Measurements from ENCODE around the gene C19orf85. TPM values are rescaled to one million over a fixed set of nuclear protein-coding genes. Genes with fewer than 3 reads are reported as not detected.

Gene C19orf85
- total RNA-seq, 4 donors from 2014 or later = not detected

- H3K4me3 ChIP-seq = no peak overlapping the region
- H3K9me3 ChIP-seq = no peaks in the 10 kb centered on the region
- TF ChIP-seq POLR2A (IDR thresholded peaks at IDR 0.05) = no peak
- TF ChIP-seq, protein P1, sequence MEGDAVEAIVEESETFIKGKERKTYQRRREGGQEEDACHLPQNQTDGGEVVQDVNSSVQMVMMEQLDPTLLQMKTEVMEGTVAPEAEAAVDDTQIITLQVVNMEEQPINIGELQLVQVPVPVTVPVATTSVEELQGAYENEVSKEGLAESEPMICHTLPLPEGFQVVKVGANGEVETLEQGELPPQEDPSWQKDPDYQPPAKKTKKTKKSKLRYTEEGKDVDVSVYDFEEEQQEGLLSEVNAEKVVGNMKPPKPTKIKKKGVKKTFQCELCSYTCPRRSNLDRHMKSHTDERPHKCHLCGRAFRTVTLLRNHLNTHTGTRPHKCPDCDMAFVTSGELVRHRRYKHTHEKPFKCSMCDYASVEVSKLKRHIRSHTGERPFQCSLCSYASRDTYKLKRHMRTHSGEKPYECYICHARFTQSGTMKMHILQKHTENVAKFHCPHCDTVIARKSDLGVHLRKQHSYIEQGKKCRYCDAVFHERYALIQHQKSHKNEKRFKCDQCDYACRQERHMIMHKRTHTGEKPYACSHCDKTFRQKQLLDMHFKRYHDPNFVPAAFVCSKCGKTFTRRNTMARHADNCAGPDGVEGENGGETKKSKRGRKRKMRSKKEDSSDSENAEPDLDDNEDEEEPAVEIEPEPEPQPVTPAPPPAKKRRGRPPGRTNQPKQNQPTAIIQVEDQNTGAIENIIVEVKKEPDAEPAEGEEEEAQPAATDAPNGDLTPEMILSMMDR (IDR thresholded peaks at IDR 0.05) = no peak
- H3K4me1 ChIP-seq = no peaks in the 10 kb centered on the region
- H3K36me3 ChIP-seq = no peaks in the 10 kb centered on the region
- DNase-seq = no peak
- no peak overlapping the region for H3K27ac ChIP-seq
- peaks cover 0 to 21% of the 10 kb centered on the region in 2 donors for H3K27me3 ChIP-seq
Measured at GRCh38 chr19:55434356-55434919, 30.1 kb downstream of the C19orf85 start.

GRCh38 chr19:55433292-55433691 lies 31.3 kb downstream of the C19orf85 start:
- H3K27me3 ChIP-seq = peaks cover 0 to 21% of the 10 kb centered on the region in 2 donors
- TF ChIP-seq, protein P1 (IDR thresholded peaks at IDR 0.05) = no peak
- TF ChIP-seq POLR2A (IDR thresholded peaks at IDR 0.05) = no peak
- no peak overlapping the region for H3K27ac ChIP-seq
- H3K4me1 ChIP-seq = no peaks in the 10 kb centered on the region
- H3K36me3 ChIP-seq = no peaks in the 10 kb centered on the region
- no peak for DNase-seq
- no peak overlapping the region for H3K4me3 ChIP-seq
- no peaks in the 10 kb centered on the region for H3K9me3 ChIP-seq

- Histone ChIP-seq H3K36me3 (no peaks in the 10 kb centered on the region), H3K27ac (no peak overlapping the region), H3K4me1 (no peaks in the 10 kb centered on the region), H3K4me3 (no peak overlapping the region), H3K9me3 (no peaks in the 10 kb centered on the region), H3K27me3 (peaks cover 0 to 13% of the 10 kb centered on the region in 2 donors)
- DNase-seq = no peak
- TF ChIP-seq, protein P1 (IDR thresholded peaks at IDR 0.05) = no peak
- no peak for TF ChIP-seq POLR2A (IDR thresholded peaks at IDR 0.05)
Measured at GRCh38 chr19:55432241-55432959, 32.2 kb downstream of the C19orf85 start.

DNA sequence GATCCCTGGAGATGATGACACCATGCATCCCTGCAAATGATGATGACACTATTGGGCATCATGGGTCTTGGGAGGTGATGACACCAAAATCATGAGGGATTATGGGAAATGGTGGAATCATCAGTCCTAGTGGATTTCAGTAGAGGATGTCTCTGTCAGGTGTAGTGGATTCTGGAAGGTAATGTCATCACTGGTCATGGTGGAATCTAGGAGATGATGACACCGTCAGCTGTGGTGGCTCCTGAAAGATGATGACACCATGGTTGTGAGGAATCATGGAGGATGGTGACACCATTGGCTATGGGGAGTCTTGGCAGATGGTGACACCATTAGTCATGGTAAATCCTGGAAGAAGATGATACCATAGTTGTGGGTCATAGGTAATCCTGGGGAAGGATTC lies 33.4 kb downstream of the C19orf85 start:
- no peak overlapping the region for H3K4me3 ChIP-seq
- no peaks in the 10 kb centered on the region for H3K36me3 ChIP-seq
- peaks cover 0 to 11% of the 10 kb centered on the region in 2 donors for H3K27me3 ChIP-seq
- no peaks in the 10 kb centered on the region for H3K9me3 ChIP-seq
- no peak for DNase-seq
- H3K27ac ChIP-seq = no peak overlapping the region
- no peak for TF ChIP-seq POLR2A (IDR thresholded peaks at IDR 0.05)
- TF ChIP-seq, protein P1 (IDR thresholded peaks at IDR 0.05) = no peak
- no peaks in the 10 kb centered on the region for H3K4me1 ChIP-seq

DNA sequence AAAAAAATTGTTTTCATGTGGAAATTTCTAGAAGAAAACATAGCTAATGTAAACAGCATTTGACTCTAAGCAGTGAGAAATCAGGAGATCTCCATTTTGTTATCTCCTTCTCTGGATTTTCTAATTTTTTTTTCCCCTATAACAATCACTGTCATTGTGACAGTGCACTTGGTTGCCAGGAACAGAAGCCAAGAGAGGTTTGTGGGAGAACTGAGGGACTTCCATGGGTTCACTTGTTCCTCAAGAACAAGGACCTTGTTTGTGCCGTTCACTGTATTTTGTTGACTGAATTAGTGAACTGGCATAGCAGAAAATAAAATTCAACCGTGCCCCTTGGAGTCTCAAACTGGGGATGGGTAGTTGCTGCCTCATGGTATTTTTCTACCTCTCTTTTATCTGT lies 38.5 kb downstream of the C19orf85 start:
- H3K27me3 ChIP-seq = no peaks in the 10 kb centered on the region

More for the DNA sequence above, 38.5 kb downstream of the C19orf85 start:
- H3K36me3 ChIP-seq = no peaks in the 10 kb centered on the region
- no peak overlapping the region for H3K4me3 ChIP-seq
- no peaks in the 10 kb centered on the region for H3K9me3 ChIP-seq
- DNase-seq = no peak
- no peak for TF ChIP-seq POLR2A (IDR thresholded peaks at IDR 0.05)
- TF ChIP-seq, protein P1 (IDR thresholded peaks at IDR 0.05) = no peak
- no peaks in the 10 kb centered on the region for H3K4me1 ChIP-seq
- H3K27ac ChIP-seq = no peak overlapping the region

All from Peyer's patch (tissue), 4 donors.